ENCODE data around the gene STPG2. TPM values are rescaled to one million over a fixed set of nuclear protein-coding genes. Genes with fewer than 3 reads are reported as not detected.

Gene STPG2
- total and polyA plus RNA-seq, 10 of the 15 experiments (the other 5 are each of a cell fraction or from before 2014, with no cell fraction given) = 0.13 to 0.24 TPM; not detected in 8

DNA sequence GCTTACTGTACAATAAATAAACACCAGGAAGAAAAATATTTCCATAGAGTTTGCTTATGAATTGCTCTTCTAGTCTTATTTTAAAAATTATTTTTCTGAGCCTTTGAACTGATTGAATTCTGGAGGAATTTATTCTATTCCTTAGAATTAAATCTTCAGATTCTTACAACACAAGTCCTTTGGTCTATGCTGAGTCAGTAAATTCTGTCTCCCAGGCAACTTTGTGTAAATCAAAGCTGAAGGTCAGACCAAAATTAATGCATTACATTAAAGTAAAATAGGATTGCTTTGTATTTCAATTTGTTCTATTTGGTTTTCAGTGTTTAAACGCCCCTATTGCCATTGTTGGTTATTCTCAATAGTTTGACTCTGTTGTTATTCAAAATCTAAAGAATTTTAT, 26.8 kb upstream of the STPG2 start:
- FAIRE-seq = no peak
- H3K27me3 ChIP-seq (replicated peaks in 1 of 2; ENCODE audit: control insufficient read depth in 2 of 2, insufficient read depth in 2 of 2, low read length in 1 of 2) = no peaks in the 10 kb centered on the region
- ChIA-PET CTCF (no interaction called here), RAD21 (ENCODE audit: unreplicated experiment) (no interaction called here), POLR2A (no interaction called here), SMC1A (ENCODE audit: uncharacterized antibody, unreplicated experiment) (no interaction called here)
- H4K20me1 ChIP-seq (ENCODE audit: control insufficient read depth, insufficient read depth) = no peaks in the 10 kb centered on the region
- no peaks in the 10 kb centered on the region for H3K79me2 ChIP-seq (ENCODE audit: control insufficient read depth, insufficient read depth, low read length)
- ATAC-seq = no peak
- no peak overlapping the region for H3K9ac ChIP-seq (ENCODE audit: control insufficient read depth, insufficient read depth, low read length)
- H3K36me3 ChIP-seq (ENCODE audit: control insufficient read depth in 2 of 2, insufficient read depth in 2 of 2, low read length in 1 of 2) = no peaks in the 10 kb centered on the region
- H3K4me3 ChIP-seq = no peak overlapping the region
- no peak for DNase-seq (ENCODE audit: low read depth, low spot score)
- no peaks in the 10 kb centered on the region for H3K4me1 ChIP-seq (ENCODE audit: control insufficient read depth, insufficient read depth, low read length)
- H3K27ac ChIP-seq (ENCODE audit: control insufficient read depth, insufficient read depth) = no peak overlapping the region
- 0% methylated on average over 1 of the region's 1 CpG for WGBS (ENCODE audit: insufficient coverage, insufficient replicate concordance, low lambda C conversion rate, missing lambda C conversion rate)
- H3K4me2 ChIP-seq (ENCODE audit: control insufficient read depth, insufficient read depth) = no peak overlapping the region
- BruUV-seq (replicated peaks) = no TSS peak
- TF ChIP-seq TCF3 (IDR thresholded peaks at IDR 0.05; ENCODE audit: borderline replicate concordance, insufficient read depth, low read depth, low read length) = no peak
- no peak for TF ChIP-seq HDAC6 (IDR thresholded peaks at IDR 0.05; ENCODE audit: unreplicated experiment)
- TF ChIP-seq, protein P1, sequence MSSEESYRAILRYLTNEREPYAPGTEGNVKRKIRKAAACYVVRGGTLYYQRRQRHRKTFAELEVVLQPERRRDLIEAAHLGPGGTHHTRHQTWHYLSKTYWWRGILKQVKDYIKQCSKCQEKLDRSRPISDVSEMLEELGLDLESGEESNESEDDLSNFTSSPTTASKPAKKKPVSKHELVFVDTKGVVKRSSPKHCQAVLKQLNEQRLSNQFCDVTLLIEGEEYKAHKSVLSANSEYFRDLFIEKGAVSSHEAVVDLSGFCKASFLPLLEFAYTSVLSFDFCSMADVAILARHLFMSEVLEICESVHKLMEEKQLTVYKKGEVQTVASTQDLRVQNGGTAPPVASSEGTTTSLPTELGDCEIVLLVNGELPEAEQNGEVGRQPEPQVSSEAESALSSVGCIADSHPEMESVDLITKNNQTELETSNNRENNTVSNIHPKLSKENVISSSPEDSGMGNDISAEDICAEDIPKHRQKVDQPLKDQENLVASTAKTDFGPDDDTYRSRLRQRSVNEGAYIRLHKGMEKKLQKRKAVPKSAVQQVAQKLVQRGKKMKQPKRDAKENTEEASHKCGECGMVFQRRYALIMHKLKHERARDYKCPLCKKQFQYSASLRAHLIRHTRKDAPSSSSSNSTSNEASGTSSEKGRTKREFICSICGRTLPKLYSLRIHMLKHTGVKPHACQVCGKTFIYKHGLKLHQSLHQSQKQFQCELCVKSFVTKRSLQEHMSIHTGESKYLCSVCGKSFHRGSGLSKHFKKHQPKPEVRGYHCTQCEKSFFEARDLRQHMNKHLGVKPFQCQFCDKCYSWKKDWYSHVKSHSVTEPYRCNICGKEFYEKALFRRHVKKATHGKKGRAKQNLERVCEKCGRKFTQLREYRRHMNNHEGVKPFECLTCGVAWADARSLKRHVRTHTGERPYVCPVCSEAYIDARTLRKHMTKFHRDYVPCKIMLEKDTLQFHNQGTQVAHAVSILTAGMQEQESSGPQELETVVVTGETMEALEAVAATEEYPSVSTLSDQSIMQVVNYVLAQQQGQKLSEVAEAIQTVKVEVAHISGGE (CRISPR knock-in tag; IDR thresholded peaks at IDR 0.05) = no peak
- TF ChIP-seq MEF2A (IDR thresholded peaks at IDR 0.05; ENCODE audit: insufficient read depth, low read depth, low read length) = no peak
- TF ChIP-seq SP1 (IDR thresholded peaks at IDR 0.05; ENCODE audit: low read depth, low read length) = no peak
- TF ChIP-seq NFYB (IDR thresholded peaks at IDR 0.05; ENCODE audit: insufficient read depth, low read depth, low read length) = no peak
- TF ChIP-seq, protein P2, sequence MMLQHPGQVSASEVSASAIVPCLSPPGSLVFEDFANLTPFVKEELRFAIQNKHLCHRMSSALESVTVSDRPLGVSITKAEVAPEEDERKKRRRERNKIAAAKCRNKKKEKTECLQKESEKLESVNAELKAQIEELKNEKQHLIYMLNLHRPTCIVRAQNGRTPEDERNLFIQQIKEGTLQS (IDR thresholded peaks at IDR 0.05; ENCODE audit: borderline replicate concordance, extremely low read depth, low read depth, low read length) = no peak
- TF ChIP-seq PAX8 (IDR thresholded peaks at IDR 0.05) = no peak
- no peak for TF ChIP-seq ZBED1 (IDR thresholded peaks at IDR 0.05; ENCODE audit: borderline replicate concordance)
- TF ChIP-seq, protein P3, sequence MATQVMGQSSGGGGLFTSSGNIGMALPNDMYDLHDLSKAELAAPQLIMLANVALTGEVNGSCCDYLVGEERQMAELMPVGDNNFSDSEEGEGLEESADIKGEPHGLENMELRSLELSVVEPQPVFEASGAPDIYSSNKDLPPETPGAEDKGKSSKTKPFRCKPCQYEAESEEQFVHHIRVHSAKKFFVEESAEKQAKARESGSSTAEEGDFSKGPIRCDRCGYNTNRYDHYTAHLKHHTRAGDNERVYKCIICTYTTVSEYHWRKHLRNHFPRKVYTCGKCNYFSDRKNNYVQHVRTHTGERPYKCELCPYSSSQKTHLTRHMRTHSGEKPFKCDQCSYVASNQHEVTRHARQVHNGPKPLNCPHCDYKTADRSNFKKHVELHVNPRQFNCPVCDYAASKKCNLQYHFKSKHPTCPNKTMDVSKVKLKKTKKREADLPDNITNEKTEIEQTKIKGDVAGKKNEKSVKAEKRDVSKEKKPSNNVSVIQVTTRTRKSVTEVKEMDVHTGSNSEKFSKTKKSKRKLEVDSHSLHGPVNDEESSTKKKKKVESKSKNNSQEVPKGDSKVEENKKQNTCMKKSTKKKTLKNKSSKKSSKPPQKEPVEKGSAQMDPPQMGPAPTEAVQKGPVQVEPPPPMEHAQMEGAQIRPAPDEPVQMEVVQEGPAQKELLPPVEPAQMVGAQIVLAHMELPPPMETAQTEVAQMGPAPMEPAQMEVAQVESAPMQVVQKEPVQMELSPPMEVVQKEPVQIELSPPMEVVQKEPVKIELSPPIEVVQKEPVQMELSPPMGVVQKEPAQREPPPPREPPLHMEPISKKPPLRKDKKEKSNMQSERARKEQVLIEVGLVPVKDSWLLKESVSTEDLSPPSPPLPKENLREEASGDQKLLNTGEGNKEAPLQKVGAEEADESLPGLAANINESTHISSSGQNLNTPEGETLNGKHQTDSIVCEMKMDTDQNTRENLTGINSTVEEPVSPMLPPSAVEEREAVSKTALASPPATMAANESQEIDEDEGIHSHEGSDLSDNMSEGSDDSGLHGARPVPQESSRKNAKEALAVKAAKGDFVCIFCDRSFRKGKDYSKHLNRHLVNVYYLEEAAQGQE (IDR thresholded peaks at IDR 0.05; ENCODE audit: low read depth, low read length) = no peak
- TF ChIP-seq NFIC (IDR thresholded peaks at IDR 0.05; ENCODE audit: low read depth, low read length) = no peak
- TF ChIP-seq POLR2A (IDR thresholded peaks at IDR 0.05; ENCODE audit: low read depth, low read length) = no peak
- TF ChIP-seq BACH1 (IDR thresholded peaks at IDR 0.05; ENCODE audit: borderline replicate concordance) = no peak
- TF ChIP-seq, protein P4, sequence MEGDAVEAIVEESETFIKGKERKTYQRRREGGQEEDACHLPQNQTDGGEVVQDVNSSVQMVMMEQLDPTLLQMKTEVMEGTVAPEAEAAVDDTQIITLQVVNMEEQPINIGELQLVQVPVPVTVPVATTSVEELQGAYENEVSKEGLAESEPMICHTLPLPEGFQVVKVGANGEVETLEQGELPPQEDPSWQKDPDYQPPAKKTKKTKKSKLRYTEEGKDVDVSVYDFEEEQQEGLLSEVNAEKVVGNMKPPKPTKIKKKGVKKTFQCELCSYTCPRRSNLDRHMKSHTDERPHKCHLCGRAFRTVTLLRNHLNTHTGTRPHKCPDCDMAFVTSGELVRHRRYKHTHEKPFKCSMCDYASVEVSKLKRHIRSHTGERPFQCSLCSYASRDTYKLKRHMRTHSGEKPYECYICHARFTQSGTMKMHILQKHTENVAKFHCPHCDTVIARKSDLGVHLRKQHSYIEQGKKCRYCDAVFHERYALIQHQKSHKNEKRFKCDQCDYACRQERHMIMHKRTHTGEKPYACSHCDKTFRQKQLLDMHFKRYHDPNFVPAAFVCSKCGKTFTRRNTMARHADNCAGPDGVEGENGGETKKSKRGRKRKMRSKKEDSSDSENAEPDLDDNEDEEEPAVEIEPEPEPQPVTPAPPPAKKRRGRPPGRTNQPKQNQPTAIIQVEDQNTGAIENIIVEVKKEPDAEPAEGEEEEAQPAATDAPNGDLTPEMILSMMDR (IDR thresholded peaks at IDR 0.05 in 2 of 3, conservative IDR thresholded peaks at IDR 0.05 in 1 of 3; ENCODE audit: control insufficient read depth in 2 of 3, extremely low read depth in 1 of 3, insufficient read depth in 1 of 3, low read depth in 3 of 3, low read length in 3 of 3) = no peak
- in situ Hi-C loops (cut with MboI) (no loop called here), intact Hi-C loops (cut with micrococcal nuclease; ENCODE audit: unreplicated experiment) (no loop called here)
- H2AFZ ChIP-seq (ENCODE audit: control insufficient read depth, low read depth, low read length) = no peak overlapping the region
- no peaks in the 10 kb centered on the region for H3K9me3 ChIP-seq (replicated peaks; ENCODE audit: control insufficient read depth, insufficient read depth, low read length)
